ENCODE results near the gene POLR3GL.

DNA sequence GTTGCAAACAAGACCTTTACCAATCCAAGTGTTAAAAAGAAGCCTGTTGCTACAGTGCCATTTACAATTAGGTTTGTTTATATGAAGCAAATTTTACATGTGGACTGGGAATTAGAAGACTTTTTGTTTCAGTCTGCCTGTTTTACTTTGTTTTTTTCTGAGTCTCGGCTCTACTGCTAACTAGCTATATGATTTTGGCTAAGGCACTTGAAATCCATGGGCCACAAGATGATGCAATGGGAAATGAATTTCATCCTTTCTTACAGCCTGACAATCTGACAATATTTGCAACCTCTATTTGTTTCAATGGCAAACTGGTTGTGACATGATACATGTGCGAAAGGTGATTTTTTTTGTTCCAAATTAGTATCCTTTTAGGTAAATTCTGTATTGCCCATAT, 42.2 kb upstream of the POLR3GL start:
- no peak for TF ChIP-seq EZH2 (IDR thresholded peaks at IDR 0.05; ENCODE audit: low read depth, unreplicated experiment)
- TF ChIP-seq, protein P1, sequence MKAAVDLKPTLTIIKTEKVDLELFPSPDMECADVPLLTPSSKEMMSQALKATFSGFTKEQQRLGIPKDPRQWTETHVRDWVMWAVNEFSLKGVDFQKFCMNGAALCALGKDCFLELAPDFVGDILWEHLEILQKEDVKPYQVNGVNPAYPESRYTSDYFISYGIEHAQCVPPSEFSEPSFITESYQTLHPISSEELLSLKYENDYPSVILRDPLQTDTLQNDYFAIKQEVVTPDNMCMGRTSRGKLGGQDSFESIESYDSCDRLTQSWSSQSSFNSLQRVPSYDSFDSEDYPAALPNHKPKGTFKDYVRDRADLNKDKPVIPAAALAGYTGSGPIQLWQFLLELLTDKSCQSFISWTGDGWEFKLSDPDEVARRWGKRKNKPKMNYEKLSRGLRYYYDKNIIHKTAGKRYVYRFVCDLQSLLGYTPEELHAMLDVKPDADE (IDR thresholded peaks at IDR 0.05), result no peak
- TF ChIP-seq CREB1 (CRISPR knock-in tag; IDR thresholded peaks at IDR 0.05; ENCODE audit: low read depth), result no peak
- TF ChIP-seq JUNB (IDR thresholded peaks at IDR 0.05; ENCODE audit: unreplicated experiment), result no peak
- TF ChIP-seq, protein P2, sequence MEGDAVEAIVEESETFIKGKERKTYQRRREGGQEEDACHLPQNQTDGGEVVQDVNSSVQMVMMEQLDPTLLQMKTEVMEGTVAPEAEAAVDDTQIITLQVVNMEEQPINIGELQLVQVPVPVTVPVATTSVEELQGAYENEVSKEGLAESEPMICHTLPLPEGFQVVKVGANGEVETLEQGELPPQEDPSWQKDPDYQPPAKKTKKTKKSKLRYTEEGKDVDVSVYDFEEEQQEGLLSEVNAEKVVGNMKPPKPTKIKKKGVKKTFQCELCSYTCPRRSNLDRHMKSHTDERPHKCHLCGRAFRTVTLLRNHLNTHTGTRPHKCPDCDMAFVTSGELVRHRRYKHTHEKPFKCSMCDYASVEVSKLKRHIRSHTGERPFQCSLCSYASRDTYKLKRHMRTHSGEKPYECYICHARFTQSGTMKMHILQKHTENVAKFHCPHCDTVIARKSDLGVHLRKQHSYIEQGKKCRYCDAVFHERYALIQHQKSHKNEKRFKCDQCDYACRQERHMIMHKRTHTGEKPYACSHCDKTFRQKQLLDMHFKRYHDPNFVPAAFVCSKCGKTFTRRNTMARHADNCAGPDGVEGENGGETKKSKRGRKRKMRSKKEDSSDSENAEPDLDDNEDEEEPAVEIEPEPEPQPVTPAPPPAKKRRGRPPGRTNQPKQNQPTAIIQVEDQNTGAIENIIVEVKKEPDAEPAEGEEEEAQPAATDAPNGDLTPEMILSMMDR (conservative IDR thresholded peaks at IDR 0.05; ENCODE audit: low read depth in 2 of 2), result no peak
